ENCODE data around the gene CFAP99.

- TF ChIP-seq ZBTB7A (IDR thresholded peaks at IDR 0.05; ENCODE audit: low read depth): no peak
- 0 out of 2 replicates have a peak, but pooled peaks have one; percentile 23 for TF ChIP-seq USF1 (IDR thresholded peaks at IDR 0.05)
- TF ChIP-seq REST (IDR thresholded peaks at IDR 0.05; ENCODE audit: low read depth): no peak
- no peak for TF ChIP-seq EGR1 (IDR thresholded peaks at IDR 0.05)
- TF ChIP-seq TAF1 (IDR thresholded peaks at IDR 0.05; ENCODE audit: low read depth): no peak
- no peak for TF ChIP-seq RAD21 (IDR thresholded peaks at IDR 0.05; ENCODE audit: low read depth)
- no peak for TF ChIP-seq TCF12 (IDR thresholded peaks at IDR 0.05; ENCODE audit: low read depth)
- TF ChIP-seq, protein P1, sequence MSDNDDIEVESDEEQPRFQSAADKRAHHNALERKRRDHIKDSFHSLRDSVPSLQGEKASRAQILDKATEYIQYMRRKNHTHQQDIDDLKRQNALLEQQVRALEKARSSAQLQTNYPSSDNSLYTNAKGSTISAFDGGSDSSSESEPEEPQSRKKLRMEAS (IDR thresholded peaks at IDR 0.05): no peak
Measured at GRCh38 chr4:2389691-2390090, 29.1 kb upstream of the CFAP99 start.
